H1 (cell line): ENCODE results near the gene MINDY1. TPM values are rescaled to one million over a fixed set of nuclear protein-coding genes. Genes with fewer than 3 reads are reported as not detected.

ENCODE experiments used
- CTCF ChIA-PET: fragments of 300-600 bp; sonication (Branson Sonifier 250); formaldehyde crosslinking; loops from one replicate; lab custom pipeline; 2021; ENCODE audit not compliant: partially characterized antibody; lab: Charles Lee
- POLR2A ChIA-PET: fragments of 300-600 bp; sonication (Branson Sonifier 250); formaldehyde crosslinking; loops from one replicate; lab custom pipeline; 2021; ENCODE audit warnings: inconsistent platforms; ENCODE audit not compliant: partially characterized antibody; lab: Charles Lee
- DNase-seq, 2 experiments: peaks; one replicate each; pipeline versions ENCODE4 v3.0.0 to v3.0.0-alpha.2; 2010 to 2022; ENCODE audit warnings: low spot score in 2 of 2, low read depth in 1 of 2, mixed read lengths in 1 of 2
- FAIRE-seq: peaks from 2 replicates; lab custom pipeline; 2011; peaks lifted over from hg19 to GRCh38; lab: Jason Lieb, UNC
- H2AFZ ChIP-seq: 2 replicates; pipeline ENCODE4 v1.8.1; 2012; ENCODE audit warnings: low read length, inconsistent platforms
- H2AK5ac ChIP-seq: 2 replicates; pipeline ENCODE4 v1.6.1; 2013; ENCODE audit warnings: low read depth, low read length
- H2BK120ac ChIP-seq: replicated peaks from 2 replicates; pipeline ENCODE3; 2013; ENCODE audit warnings: low read depth, low read length, inconsistent platforms
- H2BK12ac ChIP-seq: 2 replicates; pipeline ENCODE4 v1.6.1; 2013; ENCODE audit warnings: low read depth, low read length
- H2BK15ac ChIP-seq: 2 replicates; pipeline ENCODE4 v1.6.1; 2013; ENCODE audit warnings: low read length
- H2BK20ac ChIP-seq: 2 replicates; pipeline ENCODE4 v1.6.1; 2013; ENCODE audit warnings: low read length
- H2BK5ac ChIP-seq: 2 replicates; pipeline ENCODE4 v1.6.1; 2013; ENCODE audit warnings: low read depth, low read length
- H3K14ac ChIP-seq: 2 replicates; pipeline ENCODE4 v1.6.1; 2013; ENCODE audit warnings: inconsistent platforms; ENCODE audit not compliant: insufficient read length
- H3K18ac ChIP-seq: 2 replicates; pipeline ENCODE4 v1.6.1; 2013; ENCODE audit warnings: low read length; ENCODE audit errors: extremely low read depth
- H3K23ac ChIP-seq: 2 replicates; pipeline ENCODE4 v1.6.1; 2013; ENCODE audit warnings: inconsistent platforms; ENCODE audit not compliant: insufficient read length
- H3K23me2 ChIP-seq: 2 replicates; pipeline ENCODE4 v1.6.1; 2013; ENCODE audit warnings: low read depth, low read length
- H3K27ac ChIP-seq: 2 replicates; pipeline ENCODE4 v1.6.1; 2011; ENCODE audit warnings: low read depth, low read length, inconsistent platforms
- H3K27me3 ChIP-seq, 4 experiments: replicated peaks in 1 of 4; 1 replicate in 1 of 4; 2 replicates in 3 of 4; pipeline versions ENCODE4 v1.6.1 to v1.8.1; 2011 to 2013; ENCODE audit warnings: low read length in 3 of 4, mild to moderate bottlenecking in 3 of 4, inconsistent platforms in 2 of 4, mixed read lengths in 2 of 4, moderate library complexity in 1 of 4; ENCODE audit not compliant: control insufficient read depth in 3 of 4, insufficient read depth in 3 of 4; ENCODE audit errors: extremely low read depth in 1 of 4
- H3K36me3 ChIP-seq, 4 experiments: 2 replicates each; pipeline versions ENCODE4 v1.6.1 to v1.8.1; 2011 to 2013; ENCODE audit warnings: mild to moderate bottlenecking in 4 of 4, low read length in 3 of 4, moderate library complexity in 2 of 4, control low read depth in 1 of 4, inconsistent platforms in 1 of 4; ENCODE audit not compliant: insufficient read depth in 4 of 4, control insufficient read depth in 2 of 4
- H3K4ac ChIP-seq: replicated peaks from 2 replicates; pipeline ENCODE3; 2013; ENCODE audit warnings: low read length, low read depth, mixed read lengths, inconsistent platforms; ENCODE audit not compliant: insufficient read length
- H3K4me1 ChIP-seq, 4 experiments: replicated peaks in 1 of 4; 1 replicate in 1 of 4; 2 replicates in 3 of 4; pipeline versions ENCODE4 v1.6.1 to v1.8.1; 2011 to 2013; ENCODE audit warnings: low read length in 3 of 4, inconsistent platforms in 2 of 4, mixed read lengths in 1 of 4; ENCODE audit not compliant: insufficient read depth in 4 of 4, control insufficient read depth in 3 of 4
- H3K4me2 ChIP-seq, 2 experiments: 2 replicates each; pipeline versions ENCODE4 v1.6.1 to v1.8.1; 2011 to 2013; ENCODE audit warnings: low read depth in 2 of 2, low read length in 2 of 2, control low read depth in 1 of 2, inconsistent platforms in 1 of 2, mild to moderate bottlenecking in 1 of 2; ENCODE audit not compliant: insufficient read depth in 1 of 2
- H3K4me3 ChIP-seq, 4 experiments: fragments of 200-600, 300-600 bp in 1 of 4; sonication (generic), shearing (Covaris generic), sonication (Bioruptor Twin) in 1 of 4; 2 replicates each; pipeline versions ENCODE4 v1.5.1 to v1.8.1; 2011 to 2016; ENCODE audit warnings: low read length in 4 of 4, low read depth in 3 of 4, control low read depth in 2 of 4, inconsistent platforms in 2 of 4, mild to moderate bottlenecking in 2 of 4, mixed read lengths in 1 of 4, moderate library complexity in 1 of 4; ENCODE audit not compliant: insufficient read depth in 2 of 4; ENCODE audit errors: extremely low read depth in 1 of 4
- H3K56ac ChIP-seq: replicated peaks from 2 replicates; pipeline ENCODE3; 2013; ENCODE audit warnings: low read depth, mild to moderate bottlenecking, mixed read lengths, low read length, inconsistent platforms; ENCODE audit not compliant: insufficient read length
- H3K79me1 ChIP-seq: 2 replicates; pipeline ENCODE4 v1.6.1; 2013; ENCODE audit warnings: low read depth, low read length, control low read depth
- H3K79me2 ChIP-seq, 2 experiments: 2 replicates each; pipeline versions ENCODE4 v1.6.1 to v1.8.1; 2012 to 2013; ENCODE audit warnings: low read length in 2 of 2, mild to moderate bottlenecking in 2 of 2, inconsistent platforms in 1 of 2; ENCODE audit not compliant: insufficient read depth in 2 of 2, control insufficient read depth in 1 of 2
- H3K9ac ChIP-seq, 4 experiments: replicated peaks in 1 of 4; 1 replicate in 1 of 4; 2 replicates in 3 of 4; pipeline versions ENCODE4 v1.6.1 to v1.8.1; 2011 to 2013; ENCODE audit warnings: low read depth in 3 of 4, low read length in 3 of 4, control low read depth in 2 of 4, mild to moderate bottlenecking in 2 of 4, moderate library complexity in 2 of 4, inconsistent platforms in 1 of 4; ENCODE audit errors: extremely low read depth in 1 of 4
- H3K9me3 ChIP-seq, 2 experiments: 2 replicates each; pipeline versions ENCODE4 v1.6.1 to v1.8.1; 2012 to 2013; ENCODE audit warnings: mild to moderate bottlenecking in 2 of 2, moderate library complexity in 2 of 2, control low read depth in 1 of 2, inconsistent platforms in 1 of 2, low read depth in 1 of 2, low read length in 1 of 2, mixed read lengths in 1 of 2; ENCODE audit not compliant: insufficient read depth in 2 of 2
- H4K20me1 ChIP-seq, 2 experiments: replicated peaks in 1 of 2; 2 replicates each; pipeline versions ENCODE3 to v1.8.1; 2011 to 2013; ENCODE audit warnings: inconsistent platforms in 2 of 2, low read length in 2 of 2, mild to moderate bottlenecking in 1 of 2; ENCODE audit not compliant: insufficient read depth in 2 of 2, control insufficient read depth in 1 of 2
- H4K5ac ChIP-seq: 2 replicates; pipeline ENCODE4 v1.6.1; 2013; ENCODE audit warnings: low read length, low read depth, mixed read lengths, inconsistent platforms; ENCODE audit not compliant: insufficient read length
- H4K8ac ChIP-seq: 2 replicates; pipeline ENCODE4 v1.8.0; 2013; ENCODE audit warnings: mild to moderate bottlenecking, moderate library complexity, low read length, inconsistent platforms; ENCODE audit not compliant: insufficient read depth; ENCODE audit errors: extremely low read depth
- H4K91ac ChIP-seq: replicated peaks from 2 replicates; pipeline ENCODE3; 2013; ENCODE audit warnings: low read length, mixed read lengths, inconsistent platforms; ENCODE audit not compliant: insufficient read length
- CTBP2 ChIP-seq: IDR thresholded peaks from 2 replicates; pipeline ENCODE4 v1.7.0; 2011; ENCODE audit warnings: borderline replicate concordance, mild to moderate bottlenecking, moderate library complexity, mixed read lengths, low read length; ENCODE audit not compliant: insufficient read depth, insufficient read length
- KDM1A ChIP-seq: fragments of 200-600, 300-600 bp; sonication (generic); IDR thresholded peaks from 2 replicates; pipeline ENCODE4 v1.7.1; 2016; ENCODE audit warnings: mild to moderate bottlenecking, low read length, borderline replicate concordance
- KDM5A ChIP-seq: fragments of 200-600 bp; IDR thresholded peaks from 2 replicates; pipeline ENCODE4 v1.7.1; 2012; ENCODE audit warnings: mild to moderate bottlenecking, low read length, inconsistent platforms, mixed read lengths
- POU5F1 ChIP-seq: IDR thresholded peaks from 2 replicates; pipeline ENCODE4 v1.6.1; 2011; ENCODE audit warnings: low read depth, mild to moderate bottlenecking, low read length, moderate library complexity
- RBBP5 ChIP-seq: IDR thresholded peaks from 2 replicates; pipeline ENCODE4 v1.7.1; 2012; ENCODE audit warnings: low read depth, mild to moderate bottlenecking, inconsistent platforms, low read length, moderate library complexity, borderline replicate concordance
- RFX5 ChIP-seq: IDR thresholded peaks from 2 replicates; pipeline ENCODE4 v1.6.1; 2011; ENCODE audit warnings: low read depth, low read length, improper control_type of control experiment, borderline replicate concordance
- WGBS, 2 experiments: shearing (Covaris generic) in 1 of 2; methylation state at CpG; one replicate each; pipeline versions ENCODE4 v1.1.6 to v1.1.7; 2013 to 2015; ENCODE audit warnings: low lambda C conversion rate in 2 of 2, mixed read lengths in 2 of 2, inconsistent platforms in 1 of 2, low coverage in 1 of 2, missing lambda C conversion rate in 1 of 2; ENCODE audit not compliant: insufficient replicate concordance in 2 of 2, insufficient coverage in 1 of 2, insufficient read length in 1 of 2; ENCODE audit errors: extremely low coverage in 1 of 2, missing lambda C conversion rate in 1 of 2; 5-methylcytosine and 5-hydroxymethylcytosine counted together
- polyA plus RNA-seq, 7 experiments: library from polyadenylated mRNA; depleted of rRNA in 3 of 7; stranded (reverse) in 5 of 7; unstranded in 2 of 7; fragments of >200 nt in 5 of 7; fragments of 200-250 nt in 2 of 7; gene quantifications; 1 replicate in 5 of 7; 2 replicates in 1 of 7; 4 replicates in 1 of 7; pipeline versions ENCODE4 v1.2.1 to v1.2.3, GENCODE V29; 2011 to 2013; ENCODE audit warnings: missing spikeins in 2 of 7, mixed read lengths in 2 of 7
- total RNA-seq: library from RNA; stranded (reverse); fragmentation: NEBNext Ultra II Directional; extraction: Animal tissue kit (Norgen Biotek cat#: 25700); gene quantifications from 2 replicates; pipeline ENCODE4 v1.2.1, GENCODE V29; 2021
- TF ChIP-seq, protein P1 (sequence below): IDR thresholded peaks from 2 replicates; pipeline ENCODE4 v1.6.1; 2012; ENCODE audit warnings: inconsistent platforms
- TF ChIP-seq, protein P2 (sequence below): IDR thresholded peaks from 2 replicates; pipeline ENCODE4 v1.6.1; 2011; ENCODE audit warnings: low read depth, mild to moderate bottlenecking, low read length; ENCODE audit not compliant: insufficient read depth

Gene MINDY1
- total and polyA plus RNA-seq, 2 of the 8 experiments (the other 6 are each of a cell fraction or from before 2014, with no cell fraction given) = 10.3 to 11.4 TPM

DNA sequence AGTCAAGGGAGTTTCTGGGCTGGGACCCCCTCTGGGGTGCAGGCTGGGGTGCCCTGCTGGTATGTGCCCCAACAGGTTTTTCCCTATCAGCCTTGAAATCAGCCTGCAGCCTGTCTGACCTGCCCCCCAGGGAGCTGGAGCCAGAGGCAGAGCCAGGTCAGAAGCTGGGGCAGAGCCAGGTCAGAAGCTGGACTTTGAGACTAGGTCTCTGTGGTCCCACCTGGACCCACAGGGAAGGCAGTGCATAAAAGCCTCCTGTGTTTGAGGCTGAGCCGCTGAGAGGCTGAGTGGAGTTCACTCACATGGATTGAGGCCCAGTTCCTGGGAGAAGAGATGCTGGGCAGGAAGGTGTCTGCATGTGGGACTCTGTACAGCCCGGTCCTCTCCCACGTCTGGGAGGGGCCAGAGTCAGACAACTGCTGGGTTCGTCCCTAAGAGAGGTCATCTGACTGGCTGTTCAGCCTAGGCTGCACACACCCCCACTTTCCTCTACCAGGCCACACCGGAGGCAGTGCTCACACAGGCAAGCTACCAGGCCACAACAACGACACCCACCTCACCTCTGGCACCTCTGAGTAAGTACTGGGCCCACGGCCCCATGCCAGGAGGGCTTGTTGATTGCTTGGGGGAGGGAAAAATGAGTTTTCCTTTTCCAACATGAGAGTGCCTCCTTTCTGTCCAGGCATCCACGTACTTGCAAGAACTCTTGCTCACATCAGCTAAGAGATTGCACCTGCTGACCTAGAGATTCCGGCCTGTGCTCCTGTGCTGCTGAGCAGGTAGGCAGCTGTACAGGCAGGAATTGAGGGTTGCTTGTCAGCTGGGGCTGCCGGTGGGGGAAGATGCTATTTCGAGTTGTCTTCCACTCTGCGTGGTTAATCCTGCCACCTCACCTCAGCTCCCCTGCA is 24.6 kb downstream of the MINDY1 start, which contains the start of gene ANXA9:
TSS of gene ANXA9 (plus strand) at position 488 of the 908 bp plus-strand sequence. CDS start 814 bp downstream, outside the sequence.
- peak within 1 kb of the TSS; percentile 95 for H2BK12ac ChIP-seq
- peak within 1 kb of the TSS; percentile 17; the same call in 1 of the 2 replicates for H2AK5ac ChIP-seq
- H3K23ac ChIP-seq = no peak within 1 kb of the TSS
- H4K91ac ChIP-seq = peak within 1 kb of the TSS; percentile 83
- H3K4me2 ChIP-seq = peak within 1 kb of the TSS; percentile 54 to 59
- no peaks in the 10 kb centered on the region for H4K20me1 ChIP-seq
- no peaks in the 10 kb centered on the region; the same call in 1 of the 2 replicates for H3K79me1 ChIP-seq
- ChIA-PET CTCF (interaction anchor here (0.6 to 14.5 kb wide), 11 partner anchors 9 to 287 kb away, joined by 3 to 183 read pairs (median 4); partner anchors contain the start of gene MINDY1), POLR2A (interaction anchor here (0.5 to 11.3 kb wide), 22 partner anchors 9 to 725 kb away, joined by 3 to 133 read pairs (median 4); partner anchors contain the start of genes C1orf56, CA14, CERS2 and ENSA)
- H4K8ac ChIP-seq = peak within 1 kb of the TSS; percentile 79
- H3K79me2 ChIP-seq = no peaks in the 10 kb centered on the region
- peaks cover 4 to 34% (median 25%) of the 10 kb centered on the region in 4 experiments for H3K4me1 ChIP-seq
- H3K14ac ChIP-seq = no peak within 1 kb of the TSS
- peak within 1 kb of the TSS; percentile 53 for H2BK20ac ChIP-seq
- no peaks in the 10 kb centered on the region for H3K9me3 ChIP-seq
- H3K4me3 ChIP-seq = peak within 1 kb of the TSS in 3 of 4 experiments; percentile 10 to 37 (median 21); a peak in 4 of 8 replicates
- H2BK15ac ChIP-seq = peak within 1 kb of the TSS; percentile 50
- no peak within 1 kb of the TSS for H3K56ac ChIP-seq
- H2BK120ac ChIP-seq = peak within 1 kb of the TSS; percentile 19
- peak within 1 kb of the TSS in 2 of 4 experiments; percentile 11 to 24; a peak in 2 of 7 replicates for H3K9ac ChIP-seq
- peak within 1 kb of the TSS; percentile 70 for H3K27ac ChIP-seq
- FAIRE-seq (no peak), DNase-seq (peak in 1 of 2 experiments; percentile 66)
- peak within 1 kb of the TSS; percentile 54; the same call in 1 of the 2 replicates for H2AFZ ChIP-seq
- 83% methylated on average over 12 of the region's 12 CpGs; no CpG with 5 or more reads in 1 of the 2 experiments for WGBS, 2 experiments
- H3K18ac ChIP-seq = peak within 1 kb of the TSS; percentile 89
- peak within 1 kb of the TSS; percentile 90 for H2BK5ac ChIP-seq
- no peaks in the 10 kb centered on the region; the same call in none of the 2 replicates for H3K23me2 ChIP-seq
- peak within 1 kb of the TSS; percentile 39 for H4K5ac ChIP-seq
- no peaks in the 10 kb centered on the region; a peak in 1 of 7 replicates for H3K27me3 ChIP-seq
- H3K4ac ChIP-seq = peak within 1 kb of the TSS; percentile 7
- H3K36me3 ChIP-seq = no peaks in the 10 kb centered on the region
- TF ChIP-seq RBBP5 (0 out of 2 replicates have a peak, but pooled peaks have one; percentile 22), KDM5A (no peak), CTBP2 (peak; percentile 60), KDM1A (no peak), RFX5 (no peak), POU5F1 (no peak)
- TF ChIP-seq, protein P1, sequence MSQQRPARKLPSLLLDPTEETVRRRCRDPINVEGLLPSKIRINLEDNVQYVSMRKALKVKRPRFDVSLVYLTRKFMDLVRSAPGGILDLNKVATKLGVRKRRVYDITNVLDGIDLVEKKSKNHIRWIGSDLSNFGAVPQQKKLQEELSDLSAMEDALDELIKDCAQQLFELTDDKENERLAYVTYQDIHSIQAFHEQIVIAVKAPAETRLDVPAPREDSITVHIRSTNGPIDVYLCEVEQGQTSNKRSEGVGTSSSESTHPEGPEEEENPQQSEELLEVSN = no peak
- TF ChIP-seq, protein P2, sequence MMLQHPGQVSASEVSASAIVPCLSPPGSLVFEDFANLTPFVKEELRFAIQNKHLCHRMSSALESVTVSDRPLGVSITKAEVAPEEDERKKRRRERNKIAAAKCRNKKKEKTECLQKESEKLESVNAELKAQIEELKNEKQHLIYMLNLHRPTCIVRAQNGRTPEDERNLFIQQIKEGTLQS = no peak
